GM10248 (cell line): ENCODE measurements around the gene SLC24A3.

ENCODE experiments used
- CTCF ChIA-PET: fragments of 300-600 bp; sonication (Branson Sonifier 250); formaldehyde crosslinking; extraction: SDS; loops from one replicate; lab custom pipeline; 2021; ENCODE audit warnings: antibody characterized with exemption; lab: Yijun Ruan, JAX
- POLR2A ChIA-PET: fragments of 350-650 bp; sonication (Branson Sonifier 250); formaldehyde crosslinking; extraction: SDS; loops from one replicate; lab custom pipeline; 2020; ENCODE audit warnings: antibody characterized with exemption; lab: Yijun Ruan, JAX
- DNase-seq: peaks from one replicate; pipeline ENCODE4 v3.0.0; 2012; ENCODE audit errors: extremely low spot score
- CTCF ChIP-seq: IDR thresholded peaks from 2 replicates; pipeline ENCODE4 v1.5.1; 2012; ENCODE audit warnings: mild to moderate bottlenecking, low read depth; ENCODE audit errors: extremely low read depth, missing control alignments, control extremely low read depth

Gene SLC24A3

GRCh38 chr20:19565736-19566135 is 353.3 kb downstream of the SLC24A3 start:
- CTCF ChIA-PET = interaction anchor here (1.0 kb wide), 1 partner anchor 17 kb away, joined by 3 read pairs; no protein-coding TSS in a partner anchor
- TF ChIP-seq CTCF = no peak
- no peak for DNase-seq
- POLR2A ChIA-PET = no interaction called here

GRCh38 chr20:19566226-19566945 is 353.9 kb downstream of the SLC24A3 start:
- no peak for TF ChIP-seq CTCF
- DNase-seq = no peak
- ChIA-PET CTCF (no interaction called here), POLR2A (no interaction called here)

GRCh38 chr20:19568128-19568527 is 355.7 kb downstream of the SLC24A3 start:
- no peak for TF ChIP-seq CTCF
- ChIA-PET POLR2A (no interaction called here), CTCF (interaction anchor here (1.3 kb wide), 2 partner anchors 15 to 333 kb away, joined by 3 to 5 read pairs; no protein-coding TSS in a partner anchor)
- no peak for DNase-seq

GRCh38 chr20:19571996-19572395 is 359.6 kb downstream of the SLC24A3 start:
- POLR2A ChIA-PET = no interaction called here
- TF ChIP-seq CTCF = no peak
- no peak for DNase-seq
- CTCF ChIA-PET = interaction anchor here (1.3 to 5.0 kb wide), 2 partner anchors 12 to 367 kb away, joined by 3 to 35 read pairs; no protein-coding TSS in a partner anchor

GRCh38 chr20:19577692-19578091 is 365.2 kb downstream of the SLC24A3 start:
- DNase-seq = no peak
- no peak for TF ChIP-seq CTCF
- ChIA-PET POLR2A (no interaction called here), CTCF (no interaction called here)

GRCh38 chr20:19582782-19583181 is 370.3 kb downstream of the SLC24A3 start:
- TF ChIP-seq CTCF = no peak
- ChIA-PET POLR2A (no interaction called here), CTCF (interaction anchor here (1.4 to 4.5 kb wide), 8 partner anchors 9 to 380 kb away, joined by 3 to 91 read pairs (median 6); no protein-coding TSS in a partner anchor)
- DNase-seq = no peak
